Erythroblast (primary cell): ENCODE results near the gene FAM43A.

Experiments
- GATA1 ChIP-seq: IDR thresholded peaks from 2 replicates; pipeline ENCODE4 v1.6.1; 2011; ENCODE audit warnings: low read depth, mild to moderate bottlenecking, control low read depth, low read length, moderate library complexity
- POLR2A ChIP-seq: IDR thresholded peaks from 2 replicates; pipeline ENCODE4 v1.6.1; 2011; ENCODE audit warnings: mild to moderate bottlenecking, low read length

- TF ChIP-seq POLR2A (no peak), GATA1 (no peak)
Measured at GRCh38 chr3:194720048-194720447, 34.4 kb downstream of the FAM43A start.
